DOHH2 (cell line): ENCODE data around the gene TMEM45A.
"Not testable (repeated sequence)": the region's sequence is repeated elsewhere in the genome, so short reads cannot be mapped to it uniquely, and the experiment has no call there.

ENCODE experiments used
- H3F3A ChIP-seq: fragments of 200-600 bp; sonication (generic), shearing (Covaris generic); 2 replicates; pipeline ENCODE4 v1.6.0; 2016; ENCODE audit warnings: antibody characterized with exemption, mild to moderate bottlenecking; ENCODE audit not compliant: control insufficient read depth, insufficient read depth
- H3K27ac ChIP-seq: fragments of 200-600 bp; sonication (generic); 2 replicates; pipeline ENCODE4 v1.5.1; 2014; ENCODE audit warnings: low read depth, mild to moderate bottlenecking, low read length, moderate library complexity
- H3K27me3 ChIP-seq: fragments of 200-600 bp; sonication (generic); 2 replicates; pipeline ENCODE4 v1.6.1; 2014; ENCODE audit warnings: mild to moderate bottlenecking, low read length, mixed read lengths; ENCODE audit not compliant: control insufficient read depth
- H3K36me3 ChIP-seq: fragments of 200-600 bp; sonication (generic); 2 replicates; pipeline ENCODE4 v1.6.1; 2014; ENCODE audit warnings: mild to moderate bottlenecking, low read length, moderate library complexity, mixed read lengths; ENCODE audit not compliant: control insufficient read depth
- H3K4me1 ChIP-seq: fragments of 200-600 bp; sonication (generic); 2 replicates; pipeline ENCODE4 v1.6.1; 2014; ENCODE audit warnings: mild to moderate bottlenecking, low read length, mixed read lengths; ENCODE audit not compliant: control insufficient read depth
- H3K4me2 ChIP-seq: fragments of 200-600 bp; sonication (generic); 2 replicates; pipeline ENCODE4 v1.6.0; 2014; ENCODE audit warnings: mild to moderate bottlenecking, low read length, moderate library complexity
- H3K4me3 ChIP-seq: fragments of 200-600 bp; sonication (generic); 2 replicates; pipeline ENCODE4 v1.5.1; 2014; ENCODE audit warnings: mild to moderate bottlenecking, low read length, mixed read lengths
- H3K79me2 ChIP-seq: fragments of 200-600 bp; sonication (generic); 2 replicates; pipeline ENCODE4 v1.6.1; 2014; ENCODE audit warnings: mild to moderate bottlenecking, low read length, mixed read lengths; ENCODE audit not compliant: control insufficient read depth
- H3K9me2 ChIP-seq: fragments of 200-600 bp; sonication (generic); replicated peaks from 2 replicates; pipeline ENCODE4 v1.6.1; 2014; ENCODE audit warnings: mild to moderate bottlenecking, low read length, mixed read lengths; ENCODE audit not compliant: control insufficient read depth
- H3K9me3 ChIP-seq: fragments of 200-600 bp; sonication (generic); 2 replicates; pipeline ENCODE4 v1.6.1; 2014; ENCODE audit warnings: antibody characterized with exemption, low read length, mixed read lengths; ENCODE audit not compliant: control insufficient read depth, insufficient read depth
- H4K20me1 ChIP-seq: fragments of 200-600 bp; sonication (generic); 2 replicates; pipeline ENCODE4 v1.6.0; 2014; ENCODE audit warnings: low read depth, mild to moderate bottlenecking, antibody characterized with exemption, low read length, moderate library complexity; ENCODE audit not compliant: control insufficient read depth, insufficient read depth
- CTCF ChIP-seq: fragments of 200-600 bp; sonication (generic); IDR thresholded peaks from one replicate; pipeline ENCODE4 v1.5.1; 2014; ENCODE audit warnings: antibody characterized with exemption, mild to moderate bottlenecking, low read depth, low read length; ENCODE audit not compliant: poor library complexity, severe bottlenecking
- EZH2phosphoT487 ChIP-seq: fragments of 200-600 bp; sonication (generic); IDR thresholded peaks from 2 replicates; pipeline ENCODE4 v1.6.1; 2017; ENCODE audit warnings: borderline replicate concordance, mild to moderate bottlenecking, antibody characterized with exemption, low read length, moderate library complexity, mixed read lengths

Gene TMEM45A

GRCh38 chr3:100580147-100580546 lies 87.7 kb downstream of the TMEM45A start:
- no peaks in the 10 kb centered on the region for H3K9me3 ChIP-seq
- H3K4me1 ChIP-seq = no peaks in the 10 kb centered on the region
- H4K20me1 ChIP-seq = no peaks in the 10 kb centered on the region
- H3K4me2 ChIP-seq = no peak overlapping the region
- no peak overlapping the region for H3K4me3 ChIP-seq
- no peaks in the 10 kb centered on the region; the same call in 1 of the 2 replicates for H3K27me3 ChIP-seq
- H3K36me3 ChIP-seq = no peaks in the 10 kb centered on the region
- no peaks in the 10 kb centered on the region for H3K9me2 ChIP-seq
- H3F3A ChIP-seq = no peaks in the 10 kb centered on the region
- TF ChIP-seq CTCF = no peak
- no peak for TF ChIP-seq EZH2phosphoT487
- no peaks in the 10 kb centered on the region for H3K79me2 ChIP-seq
- H3K27ac ChIP-seq = no peak overlapping the region

GRCh38 chr3:100581650-100582049 lies 89.2 kb downstream of the TMEM45A start:
- TF ChIP-seq EZH2phosphoT487 (no peak), CTCF (no peak)
- no peak overlapping the region for H3K4me3 ChIP-seq
- no peaks in the 10 kb centered on the region for H3K9me2 ChIP-seq
- H3K27ac ChIP-seq = no peak overlapping the region
- no peaks in the 10 kb centered on the region for H3F3A ChIP-seq
- no peaks in the 10 kb centered on the region for H3K9me3 ChIP-seq
- H3K4me2 ChIP-seq = no peak overlapping the region
- H3K4me1 ChIP-seq = no peaks in the 10 kb centered on the region
- H3K36me3 ChIP-seq = no peaks in the 10 kb centered on the region
- no peaks in the 10 kb centered on the region for H3K79me2 ChIP-seq
- H4K20me1 ChIP-seq = no peaks in the 10 kb centered on the region
- no peaks in the 10 kb centered on the region; the same call in 1 of the 2 replicates for H3K27me3 ChIP-seq

- H3K4me2 ChIP-seq, H3K36me3 ChIP-seq: not testable (repeated sequence)
These were observed 89.7 kb downstream of the TMEM45A start for GRCh38 chr3:100582157-100582556.

GRCh38 chr3:100584101-100584660 lies 91.8 kb downstream of the TMEM45A start:
- TF ChIP-seq EZH2phosphoT487 = no peak
- no peak for TF ChIP-seq CTCF
- no peaks in the 10 kb centered on the region for H3K36me3 ChIP-seq
- no peaks in the 10 kb centered on the region for H3K9me2 ChIP-seq
- H3K4me1 ChIP-seq = no peaks in the 10 kb centered on the region
- H4K20me1 ChIP-seq = no peaks in the 10 kb centered on the region
- H3K27ac ChIP-seq = no peak overlapping the region
- H3F3A ChIP-seq = no peaks in the 10 kb centered on the region
- H3K79me2 ChIP-seq = no peaks in the 10 kb centered on the region
- no peaks in the 10 kb centered on the region for H3K9me3 ChIP-seq
- H3K27me3 ChIP-seq = no peaks in the 10 kb centered on the region; the same call in 1 of the 2 replicates
- no peak overlapping the region for H3K4me3 ChIP-seq
- no peak overlapping the region for H3K4me2 ChIP-seq

More at GRCh38 chr3:100582157-100582556, 89.7 kb downstream of the TMEM45A start:
- H3F3A ChIP-seq, H3K27me3 ChIP-seq, H3K4me1 ChIP-seq, H3K27ac ChIP-seq, H3K9me3 ChIP-seq, H3K4me3 ChIP-seq, H4K20me1 ChIP-seq, H3K79me2 ChIP-seq, H3K9me2 ChIP-seq: not testable (repeated sequence)
